GM11168 (cell line): ENCODE measurements around the gene ERICH3.

ENCODE experiments used
- in situ Hi-C: fragments of 300-500 bp; cut with MboI; formaldehyde crosslinking; loops from one replicate; pipeline ENCODE4 v1.12.0; 2022; ENCODE audit warnings: low sequenced_read_pairs; ENCODE audit not compliant: unreplicated experiment

ERICH3 gene

GRCh38 chr1:74593887-74594866 lies 79.4 kb downstream of the ERICH3 start:
- in situ Hi-C loops, result no loop called here

GRCh38 chr1:74592580-74593355 lies 80.8 kb downstream of the ERICH3 start:
- in situ Hi-C loops, result no loop called here

GRCh38 chr1:74591949-74592348 lies 81.6 kb downstream of the ERICH3 start:
- in situ Hi-C loops, result no loop called here

GRCh38 chr1:74590288-74590687 lies 83.3 kb downstream of the ERICH3 start:
- in situ Hi-C loops, result no loop called here

GRCh38 chr1:74587888-74588287 lies 85.7 kb downstream of the ERICH3 start:
- in situ Hi-C loops, result no loop called here

- in situ Hi-C loops, result no loop called here
Observed at GRCh38 chr1:74586253-74586897, 87.2 kb downstream of the ERICH3 start.

GRCh38 chr1:74584185-74584584 lies 89.4 kb downstream of the ERICH3 start:
- in situ Hi-C loops, result no loop called here

- in situ Hi-C loops, result no loop called here
Observed at GRCh38 chr1:74583397-74583796, 90.2 kb downstream of the ERICH3 start.

GRCh38 chr1:74579425-74579824 lies 94.2 kb downstream of the ERICH3 start:
- in situ Hi-C loops, result no loop called here

GRCh38 chr1:74578101-74578500 lies 95.5 kb downstream of the ERICH3 start:
- in situ Hi-C loops, result no loop called here

- in situ Hi-C loops, result no loop called here
Observed at GRCh38 chr1:74571891-74572290, 101.7 kb downstream of the ERICH3 start.

- in situ Hi-C loops, result no loop called here
Observed at GRCh38 chr1:74571493-74571800, 102.1 kb downstream of the ERICH3 start.

- in situ Hi-C loops, result no loop called here
Observed at GRCh38 chr1:74570797-74571492, 102.6 kb downstream of the ERICH3 start.

GRCh38 chr1:74549932-74550331 lies 123.7 kb downstream of the ERICH3 start:
- in situ Hi-C loops, result no loop called here

GRCh38 chr1:74548961-74549750 lies 124.4 kb downstream of the ERICH3 start:
- in situ Hi-C loops, result no loop called here

GRCh38 chr1:74545821-74546220 lies 127.8 kb downstream of the ERICH3 start:
- in situ Hi-C loops, result no loop called here

- in situ Hi-C loops, result no loop called here
Observed at GRCh38 chr1:74534241-74534640, 139.4 kb downstream of the ERICH3 start.

- in situ Hi-C loops, result no loop called here
Observed at GRCh38 chr1:74531796-74532195, 141.8 kb downstream of the ERICH3 start.

- in situ Hi-C loops, result no loop called here
Observed at GRCh38 chr1:74530892-74531291, 142.7 kb downstream of the ERICH3 start.

- in situ Hi-C loops, result no loop called here
Observed at GRCh38 chr1:74528123-74528522, 145.5 kb downstream of the ERICH3 start.
